ENCODE results near the gene NR2C2.
A peak's percentile ranks its signal among the peaks of the same experiment; 100 is the strongest.

NR2C2 gene

DNA sequence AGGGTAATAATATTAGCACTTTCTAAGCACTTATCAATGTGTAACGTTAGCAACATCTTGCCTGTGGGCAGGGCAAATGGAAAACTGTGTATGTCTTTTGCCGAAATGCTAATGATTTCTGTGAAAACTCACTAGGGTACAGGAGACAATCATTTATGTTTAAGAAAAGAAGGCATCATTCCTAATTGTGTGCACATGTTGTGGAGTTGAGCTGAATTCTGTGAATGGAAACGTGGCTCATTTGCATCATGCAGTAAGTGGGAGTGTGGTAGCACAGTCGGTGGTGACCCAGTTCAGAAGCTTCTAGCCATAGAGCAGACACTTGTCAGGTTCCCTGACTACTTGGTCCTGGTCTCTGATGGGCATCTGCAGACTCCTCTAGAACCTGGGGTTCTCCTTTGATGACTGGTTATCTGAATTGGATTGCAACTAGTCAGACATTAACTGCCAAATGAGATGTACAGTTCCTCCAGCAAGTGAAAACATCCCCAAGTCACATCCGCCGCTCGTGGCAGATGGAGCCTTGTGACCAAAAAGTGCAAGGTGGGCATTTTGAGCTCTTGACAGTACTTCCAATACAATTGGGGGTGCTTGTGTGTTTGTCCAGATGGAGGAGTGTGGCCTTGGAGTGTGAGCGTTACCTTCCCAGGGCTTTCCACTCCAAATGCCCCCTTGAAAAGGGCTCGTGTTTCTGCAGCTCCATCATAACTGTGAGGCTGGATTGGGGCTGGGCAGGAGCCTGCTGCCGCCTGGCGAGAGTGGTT lies 96.2 kb downstream of the NR2C2 start:
- no CpG with 5 or more reads among the region's 11 CpGs for WGBS (ENCODE audit: extremely low coverage, insufficient coverage, insufficient read length)

DNA sequence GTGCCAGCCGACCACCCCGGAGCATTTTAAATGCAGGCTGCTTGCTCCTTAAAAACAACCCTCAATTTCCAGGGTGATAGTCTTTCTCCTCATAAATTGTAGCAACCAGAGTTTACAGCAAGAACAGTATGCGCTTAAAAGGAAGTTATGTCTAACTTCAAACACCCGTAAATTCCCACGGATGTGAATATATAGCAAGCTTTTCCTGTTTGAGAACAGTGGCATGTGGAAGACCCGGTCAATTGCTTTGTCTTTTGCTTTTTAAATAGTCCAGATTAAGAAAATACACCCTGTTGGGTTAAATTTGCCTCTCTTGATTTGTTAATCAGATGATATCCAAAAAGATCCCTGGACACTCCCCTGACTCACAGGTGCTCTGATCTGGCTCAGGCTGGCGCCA lies 96.9 kb downstream of the NR2C2 start:
- H2BK120ac ChIP-seq (ENCODE audit: insufficient read depth, low read length, poor library complexity), result no peak overlapping the region
- no peaks in the 10 kb centered on the region for H3K27me3 ChIP-seq (ENCODE audit: insufficient read depth, low read length)
- no peaks in the 10 kb centered on the region for H3K79me1 ChIP-seq (ENCODE audit: low read length)
- no peaks in the 10 kb centered on the region for H3K4me1 ChIP-seq (ENCODE audit: control insufficient read depth in 1 of 2, insufficient read depth in 2 of 2, low read length in 2 of 2)
- no peak overlapping the region for H3K18ac ChIP-seq (ENCODE audit: low read length)
- H3K4ac ChIP-seq (ENCODE audit: low read depth, low read length), result no peak overlapping the region
- H3K9ac ChIP-seq (ENCODE audit: low read length), result peak overlapping the region; percentile 43
- no peak overlapping the region for H4K12ac ChIP-seq (ENCODE audit: low read depth, low read length)
- peaks cover 44 to 64% of the 10 kb centered on the region in 2 experiments for H3K36me3 ChIP-seq (ENCODE audit: control insufficient read depth in 1 of 2, insufficient read depth in 2 of 2, low read length in 2 of 2)
- H3K9me3 ChIP-seq (ENCODE audit: insufficient read depth, low read depth, low read length), result no peaks in the 10 kb centered on the region
- no peak overlapping the region for H2BK5ac ChIP-seq (ENCODE audit: low read depth, low read length, poor library complexity)
- H3K4me2 ChIP-seq (ENCODE audit: low read length), result no peak overlapping the region
- H2BK12ac ChIP-seq (ENCODE audit: low read length), result no peak overlapping the region
- H4K91ac ChIP-seq (ENCODE audit: low read depth, low read length), result no peak overlapping the region
- no CpG with 5 or more reads among the region's 7 CpGs for WGBS (ENCODE audit: extremely low coverage, insufficient coverage, insufficient read length)
- no peak overlapping the region for H3K23ac ChIP-seq (ENCODE audit: low read length)
- H3K27ac ChIP-seq (ENCODE audit: low read depth, low read length), result no peak overlapping the region
- H3K4me3 ChIP-seq (ENCODE audit: low read depth, low read length), result no peak overlapping the region
- DNase-seq, result no peak
- H3K79me2 ChIP-seq (ENCODE audit: control insufficient read depth, insufficient read depth, low read length, poor library complexity), result no peaks in the 10 kb centered on the region
- no peak overlapping the region for H3K14ac ChIP-seq (ENCODE audit: low read length)
- H4K8ac ChIP-seq (ENCODE audit: low read depth, low read length), result no peak overlapping the region
- no peak overlapping the region for H2AK5ac ChIP-seq (ENCODE audit: low read length)
- no peak overlapping the region for H2AFZ ChIP-seq (ENCODE audit: insufficient read depth, low read length, poor library complexity)

More for the DNA sequence above, 96.2 kb downstream of the NR2C2 start:
- Histone ChIP-seq H3K18ac (ENCODE audit: low read length) (no peak overlapping the region), H4K8ac (ENCODE audit: low read depth, low read length) (no peak overlapping the region), H3K14ac (ENCODE audit: low read length) (no peak overlapping the region), H3K9me3 (ENCODE audit: insufficient read depth, low read depth, low read length) (no peaks in the 10 kb centered on the region), H3K27me3 (ENCODE audit: insufficient read depth, low read length) (no peaks in the 10 kb centered on the region), H3K4me1 (ENCODE audit: control insufficient read depth in 1 of 2, insufficient read depth in 2 of 2, low read length in 2 of 2) (no peaks in the 10 kb centered on the region), H3K27ac (ENCODE audit: low read depth, low read length) (no peak overlapping the region), H4K12ac (ENCODE audit: low read depth, low read length) (no peak overlapping the region), H2BK120ac (ENCODE audit: insufficient read depth, low read length, poor library complexity) (no peak overlapping the region), H2BK12ac (ENCODE audit: low read length) (no peak overlapping the region), H3K4me3 (ENCODE audit: low read depth, low read length) (no peak overlapping the region), H3K4me2 (ENCODE audit: low read length) (no peak overlapping the region), H2AFZ (ENCODE audit: insufficient read depth, low read length, poor library complexity) (no peak overlapping the region), H3K9ac (ENCODE audit: low read length) (no peak overlapping the region), H3K36me3 (ENCODE audit: control insufficient read depth in 1 of 2, insufficient read depth in 2 of 2, low read length in 2 of 2) (peaks cover 45 to 67% of the 10 kb centered on the region in 2 experiments), H2BK5ac (ENCODE audit: low read depth, low read length, poor library complexity) (no peak overlapping the region), H3K4ac (ENCODE audit: low read depth, low read length) (no peak overlapping the region), H2AK5ac (ENCODE audit: low read length) (no peak overlapping the region), H3K79me1 (ENCODE audit: low read length) (no peaks in the 10 kb centered on the region), H3K79me2 (ENCODE audit: control insufficient read depth, insufficient read depth, low read length, poor library complexity) (no peaks in the 10 kb centered on the region), H4K91ac (ENCODE audit: low read depth, low read length) (no peak overlapping the region), H3K23ac (ENCODE audit: low read length) (no peak overlapping the region)
- DNase-seq, result no peak

DNA sequence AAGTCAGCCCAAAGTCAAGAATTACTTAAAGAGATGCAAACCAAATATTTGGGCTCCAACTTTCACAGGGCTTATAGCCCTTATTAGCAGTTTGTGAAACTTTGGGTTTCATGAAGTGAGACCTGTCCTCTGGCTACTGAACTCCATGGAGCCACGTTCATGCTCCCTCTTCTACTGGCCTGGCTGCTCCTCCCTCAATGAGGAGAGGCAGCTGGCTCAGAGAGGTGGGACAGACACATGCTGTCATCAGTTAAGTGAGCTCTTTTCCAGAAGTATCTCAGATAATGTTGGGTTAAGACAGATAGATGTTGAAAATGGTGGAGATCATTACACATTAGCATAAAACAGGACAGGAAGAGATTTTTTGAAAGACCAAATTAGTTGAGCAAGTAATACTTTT lies 98.3 kb downstream of the NR2C2 start:
- Histone ChIP-seq H3K79me1 (ENCODE audit: low read length) (no peaks in the 10 kb centered on the region), H3K27ac (ENCODE audit: low read depth, low read length) (no peak overlapping the region), H3K79me2 (ENCODE audit: control insufficient read depth, insufficient read depth, low read length, poor library complexity) (no peaks in the 10 kb centered on the region), H3K23ac (ENCODE audit: low read length) (no peak overlapping the region), H2AK5ac (ENCODE audit: low read length) (no peak overlapping the region), H2AFZ (ENCODE audit: insufficient read depth, low read length, poor library complexity) (no peak overlapping the region), H3K27me3 (ENCODE audit: insufficient read depth, low read length) (no peaks in the 10 kb centered on the region), H3K14ac (ENCODE audit: low read length) (no peak overlapping the region), H2BK120ac (ENCODE audit: insufficient read depth, low read length, poor library complexity) (no peak overlapping the region), H2BK5ac (ENCODE audit: low read depth, low read length, poor library complexity) (no peak overlapping the region), H4K91ac (ENCODE audit: low read depth, low read length) (no peak overlapping the region), H2BK12ac (ENCODE audit: low read length) (no peak overlapping the region), H3K9ac (ENCODE audit: low read length) (no peak overlapping the region), H3K4me2 (ENCODE audit: low read length) (no peak overlapping the region), H3K4ac (ENCODE audit: low read depth, low read length) (no peak overlapping the region), H3K4me1 (ENCODE audit: control insufficient read depth in 1 of 2, insufficient read depth in 2 of 2, low read length in 2 of 2) (no peaks in the 10 kb centered on the region), H3K18ac (ENCODE audit: low read length) (no peak overlapping the region), H3K36me3 (ENCODE audit: control insufficient read depth in 1 of 2, insufficient read depth in 2 of 2, low read length in 2 of 2) (peaks cover 48 to 66% of the 10 kb centered on the region in 2 experiments), H3K9me3 (ENCODE audit: insufficient read depth, low read depth, low read length) (no peaks in the 10 kb centered on the region), H4K12ac (ENCODE audit: low read depth, low read length) (no peak overlapping the region), H4K8ac (ENCODE audit: low read depth, low read length) (no peak overlapping the region), H3K4me3 (ENCODE audit: low read depth, low read length) (no peak overlapping the region)
- no CpG with 5 or more reads among the region's 1 CpG for WGBS (ENCODE audit: extremely low coverage, insufficient coverage, insufficient read length)
- no peak for DNase-seq

DNA sequence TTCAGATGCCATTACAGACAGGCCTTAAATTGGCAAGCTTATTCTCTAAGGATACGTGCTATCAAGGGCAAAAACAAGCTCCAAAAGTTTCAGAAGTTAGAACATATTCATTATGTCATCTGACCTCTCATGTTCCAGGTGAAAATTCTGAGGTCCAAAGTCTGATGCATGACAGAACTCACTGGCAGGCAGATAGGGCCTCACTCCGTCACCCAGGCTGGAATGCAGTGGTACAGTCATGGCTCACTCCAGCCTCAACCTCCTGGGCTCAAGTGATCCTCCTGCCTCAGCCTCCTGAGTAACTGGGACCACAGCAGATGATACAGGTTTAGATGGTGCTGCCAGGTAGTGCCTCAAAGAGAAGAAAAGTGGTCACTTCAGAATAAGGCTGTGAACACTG lies 102.2 kb downstream of the NR2C2 start:
- H3K4me2 ChIP-seq (ENCODE audit: low read length), result no peak overlapping the region
- H3K18ac ChIP-seq (ENCODE audit: low read length), result no peak overlapping the region
- peaks cover 11 to 12% of the 10 kb centered on the region in 2 experiments for H3K4me1 ChIP-seq (ENCODE audit: control insufficient read depth in 1 of 2, insufficient read depth in 2 of 2, low read length in 2 of 2)
- H2BK120ac ChIP-seq (ENCODE audit: insufficient read depth, low read length, poor library complexity), result no peak overlapping the region
- no peak overlapping the region for H2AFZ ChIP-seq (ENCODE audit: insufficient read depth, low read length, poor library complexity)
- no peak overlapping the region for H2BK5ac ChIP-seq (ENCODE audit: low read depth, low read length, poor library complexity)
- no peak overlapping the region for H4K91ac ChIP-seq (ENCODE audit: low read depth, low read length)
- H3K27me3 ChIP-seq (ENCODE audit: insufficient read depth, low read length), result no peaks in the 10 kb centered on the region
- no peak overlapping the region for H4K8ac ChIP-seq (ENCODE audit: low read depth, low read length)
- H3K79me1 ChIP-seq (ENCODE audit: low read length), result peaks cover 4% of the 10 kb centered on the region
- no peak overlapping the region for H2BK12ac ChIP-seq (ENCODE audit: low read length)
- H4K12ac ChIP-seq (ENCODE audit: low read depth, low read length), result no peak overlapping the region
- H3K27ac ChIP-seq (ENCODE audit: low read depth, low read length), result no peak overlapping the region
- no peaks in the 10 kb centered on the region for H3K9me3 ChIP-seq (ENCODE audit: insufficient read depth, low read depth, low read length)
- H2AK5ac ChIP-seq (ENCODE audit: low read length), result no peak overlapping the region
- H3K14ac ChIP-seq (ENCODE audit: low read length), result no peak overlapping the region
- no peaks in the 10 kb centered on the region for H3K79me2 ChIP-seq (ENCODE audit: control insufficient read depth, insufficient read depth, low read length, poor library complexity)
- DNase-seq, result no peak
- no CpG with 5 or more reads among the region's 2 CpGs for WGBS (ENCODE audit: extremely low coverage, insufficient coverage, insufficient read length)
- no peak overlapping the region for H3K9ac ChIP-seq (ENCODE audit: low read length)
- no peak overlapping the region for H3K23ac ChIP-seq (ENCODE audit: low read length)
- no peak overlapping the region for H3K4me3 ChIP-seq (ENCODE audit: low read depth, low read length)
- H3K4ac ChIP-seq (ENCODE audit: low read depth, low read length), result no peak overlapping the region
- H3K36me3 ChIP-seq (ENCODE audit: control insufficient read depth in 1 of 2, insufficient read depth in 2 of 2, low read length in 2 of 2), result peaks cover 43 to 51% of the 10 kb centered on the region in 2 experiments

Measured in trophoblast cell (in vitro differentiated cells and primary cell).